ENCODE results near the gene TNFRSF17.

The TNFRSF17 gene

DNA sequence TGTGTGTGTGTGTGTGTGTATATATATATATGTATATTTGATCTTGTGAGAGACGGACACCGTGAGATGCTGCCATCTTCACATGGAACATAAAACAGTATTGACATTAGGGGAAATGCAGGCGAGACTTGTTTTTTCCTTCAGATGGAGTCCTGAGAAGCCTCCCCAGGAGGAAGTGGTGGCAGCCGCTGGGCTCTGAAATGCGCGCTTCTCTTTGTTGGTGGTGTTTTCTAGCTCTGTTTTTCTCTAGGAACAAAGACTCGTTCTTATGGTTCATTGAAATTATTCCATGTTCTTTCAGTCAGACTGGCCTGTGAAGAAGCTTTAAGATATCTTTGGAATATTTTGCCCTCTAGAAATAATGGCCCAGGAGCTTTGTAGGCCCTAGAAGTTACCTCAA is 44.5 kb downstream of the TNFRSF17 start:
- DNase-seq, result no peak

- DNase-seq, result no peak
Measured at GRCh38 chr16:12009922-12010321, 44.9 kb downstream of the TNFRSF17 start.

DNA sequence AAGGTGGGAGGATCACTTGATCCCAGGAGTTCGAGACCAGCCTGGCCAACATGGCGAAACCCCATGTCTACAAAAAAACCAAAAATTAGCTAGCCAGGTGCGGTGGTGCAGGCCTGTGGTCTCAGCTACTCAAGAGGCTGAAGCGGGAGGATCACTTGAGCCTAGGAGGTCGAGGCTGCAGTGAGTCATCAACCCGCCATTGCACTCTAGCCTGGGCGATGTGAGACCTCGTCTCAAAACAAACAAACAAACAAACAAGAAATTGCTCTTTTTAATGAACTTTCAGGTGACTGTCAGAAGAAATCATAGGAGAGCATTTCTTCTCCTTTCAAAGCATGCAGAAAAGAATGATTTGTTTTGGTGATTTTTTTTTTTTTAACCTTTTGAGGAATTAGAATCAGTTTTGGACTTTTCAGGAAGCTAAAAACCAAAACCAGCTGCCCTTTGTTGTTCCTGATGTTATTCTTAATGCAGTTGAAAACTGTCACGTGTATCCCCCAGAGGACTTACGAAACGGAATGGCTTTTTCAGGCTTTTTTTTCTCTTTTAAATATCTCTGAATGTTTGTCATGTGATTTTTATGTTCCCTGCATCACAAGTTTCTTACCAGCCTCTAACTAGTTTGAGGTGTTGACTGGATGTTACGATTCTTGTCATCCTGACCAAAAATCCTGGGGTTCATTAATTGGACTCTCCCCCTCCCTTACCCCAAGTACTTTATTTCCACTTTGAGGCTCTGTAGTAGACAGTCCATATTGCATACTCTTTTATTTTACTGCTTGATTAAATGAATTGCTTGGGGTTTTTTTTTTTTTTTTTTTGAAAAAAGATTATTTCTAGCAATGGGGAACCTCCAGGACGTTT is 45.6 kb downstream of the TNFRSF17 start:
- DNase-seq, result no peak

DNA sequence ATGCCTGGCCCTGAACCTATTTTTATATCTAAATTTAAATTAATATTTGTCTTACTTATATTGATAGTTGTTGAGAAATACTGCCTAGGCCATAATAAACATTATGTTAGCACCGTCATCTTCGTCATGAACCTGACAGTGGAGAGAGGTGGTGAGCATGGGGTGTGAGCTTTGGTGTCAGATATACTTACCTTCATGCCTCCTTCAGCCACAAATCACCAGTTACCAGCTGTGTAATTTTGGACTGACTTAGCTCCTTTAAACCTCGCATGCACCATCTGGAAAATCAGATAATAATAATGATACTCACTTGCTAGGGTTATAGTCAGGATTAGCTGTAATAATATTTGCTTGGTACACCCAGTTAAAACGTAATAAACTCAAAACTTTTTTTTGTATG is 46.6 kb downstream of the TNFRSF17 start:
- DNase-seq, result no peak

DNA sequence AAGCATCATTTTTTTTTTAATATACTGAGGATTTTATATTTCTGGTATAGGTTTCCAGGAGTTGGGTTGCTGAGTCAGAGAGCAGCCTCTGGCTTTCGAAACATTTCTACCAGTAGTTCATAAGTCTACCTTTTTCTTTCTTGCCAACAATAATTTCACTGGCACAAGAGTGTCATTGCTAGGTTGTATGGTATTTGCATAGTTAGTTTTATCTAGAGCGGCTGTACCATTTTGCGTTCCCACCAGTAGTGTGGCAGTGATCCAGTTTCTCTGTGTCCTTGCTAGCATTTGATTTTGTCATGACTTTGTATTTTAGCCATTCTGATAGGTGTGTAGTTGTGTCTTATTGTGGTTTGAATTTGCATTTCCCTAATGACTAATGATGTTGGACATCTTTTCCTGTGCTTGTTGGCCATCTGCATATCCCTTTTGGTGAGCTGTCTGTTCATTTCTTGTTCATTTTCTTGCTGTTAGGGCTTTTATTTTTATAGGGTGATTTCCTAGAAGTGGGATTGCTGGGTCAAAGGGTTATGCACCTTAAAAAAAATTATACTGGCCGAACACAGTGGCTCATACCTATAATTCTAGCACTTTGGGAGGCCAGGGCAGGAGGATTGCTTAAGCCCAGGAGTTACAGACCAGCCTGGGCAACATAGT is 51.4 kb downstream of the TNFRSF17 start:
- DNase-seq, result no peak

DNA sequence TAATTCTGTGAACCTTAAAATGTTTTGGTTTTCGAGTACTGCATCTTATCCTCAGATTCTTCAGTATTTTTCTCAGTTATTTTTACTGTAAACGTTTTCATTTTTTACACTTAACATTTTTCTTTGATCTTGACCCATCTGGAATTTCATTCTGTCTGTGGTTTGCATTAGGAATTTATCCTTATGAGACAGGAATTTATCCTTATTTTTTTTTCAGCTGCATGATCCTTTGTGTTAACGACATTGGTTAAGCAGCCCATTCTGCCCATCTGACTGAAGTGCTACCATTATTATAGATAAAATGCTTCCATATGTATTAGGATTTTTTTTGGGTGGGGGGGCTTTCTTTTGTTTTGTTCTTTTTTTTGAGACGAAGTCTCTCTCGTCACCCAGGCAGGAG is 52.5 kb downstream of the TNFRSF17 start:
- DNase-seq, result no peak
